ENCODE measurements around the gene DCLK3.

DNA sequence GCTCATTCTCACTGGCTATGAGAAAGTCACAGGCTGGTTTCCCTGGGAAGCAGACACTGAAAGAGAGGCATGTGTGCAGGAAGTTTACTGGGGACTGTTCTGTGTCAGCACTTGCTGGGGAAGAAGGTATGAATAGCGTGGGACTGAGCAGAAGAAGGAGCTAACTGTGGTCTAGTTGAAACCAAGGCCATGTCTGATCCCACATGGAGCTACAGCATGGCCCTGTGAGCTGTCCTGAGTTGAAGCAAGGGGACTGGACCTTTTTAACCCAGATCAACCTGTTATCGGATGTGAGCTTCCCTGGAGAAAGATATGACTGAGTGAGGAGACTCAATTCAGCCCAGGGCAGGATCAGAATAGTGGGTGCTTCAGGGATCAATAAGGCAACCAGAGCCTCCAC is 53.7 kb downstream of the DCLK3 start:
- TF ChIP-seq, protein P1, sequence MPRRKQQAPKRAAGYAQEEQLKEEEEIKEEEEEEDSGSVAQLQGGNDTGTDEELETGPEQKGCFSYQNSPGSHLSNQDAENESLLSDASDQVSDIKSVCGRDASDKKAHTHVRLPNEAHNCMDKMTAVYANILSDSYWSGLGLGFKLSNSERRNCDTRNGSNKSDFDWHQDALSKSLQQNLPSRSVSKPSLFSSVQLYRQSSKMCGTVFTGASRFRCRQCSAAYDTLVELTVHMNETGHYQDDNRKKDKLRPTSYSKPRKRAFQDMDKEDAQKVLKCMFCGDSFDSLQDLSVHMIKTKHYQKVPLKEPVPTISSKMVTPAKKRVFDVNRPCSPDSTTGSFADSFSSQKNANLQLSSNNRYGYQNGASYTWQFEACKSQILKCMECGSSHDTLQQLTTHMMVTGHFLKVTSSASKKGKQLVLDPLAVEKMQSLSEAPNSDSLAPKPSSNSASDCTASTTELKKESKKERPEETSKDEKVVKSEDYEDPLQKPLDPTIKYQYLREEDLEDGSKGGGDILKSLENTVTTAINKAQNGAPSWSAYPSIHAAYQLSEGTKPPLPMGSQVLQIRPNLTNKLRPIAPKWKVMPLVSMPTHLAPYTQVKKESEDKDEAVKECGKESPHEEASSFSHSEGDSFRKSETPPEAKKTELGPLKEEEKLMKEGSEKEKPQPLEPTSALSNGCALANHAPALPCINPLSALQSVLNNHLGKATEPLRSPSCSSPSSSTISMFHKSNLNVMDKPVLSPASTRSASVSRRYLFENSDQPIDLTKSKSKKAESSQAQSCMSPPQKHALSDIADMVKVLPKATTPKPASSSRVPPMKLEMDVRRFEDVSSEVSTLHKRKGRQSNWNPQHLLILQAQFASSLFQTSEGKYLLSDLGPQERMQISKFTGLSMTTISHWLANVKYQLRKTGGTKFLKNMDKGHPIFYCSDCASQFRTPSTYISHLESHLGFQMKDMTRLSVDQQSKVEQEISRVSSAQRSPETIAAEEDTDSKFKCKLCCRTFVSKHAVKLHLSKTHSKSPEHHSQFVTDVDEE (CRISPR knock-in tag; IDR thresholded peaks at IDR 0.05), result no peak
- TF ChIP-seq ZNF565 (CRISPR knock-in tag; conservative IDR thresholded peaks at IDR 0.05; ENCODE audit: low read depth), result no peak
- no peak for TF ChIP-seq CREB5 (CRISPR knock-in tag; IDR thresholded peaks at IDR 0.05; ENCODE audit: low read depth)
- TF ChIP-seq ESRRG (CRISPR knock-in tag; IDR thresholded peaks at IDR 0.05), result no peak
- TF ChIP-seq, protein P2, sequence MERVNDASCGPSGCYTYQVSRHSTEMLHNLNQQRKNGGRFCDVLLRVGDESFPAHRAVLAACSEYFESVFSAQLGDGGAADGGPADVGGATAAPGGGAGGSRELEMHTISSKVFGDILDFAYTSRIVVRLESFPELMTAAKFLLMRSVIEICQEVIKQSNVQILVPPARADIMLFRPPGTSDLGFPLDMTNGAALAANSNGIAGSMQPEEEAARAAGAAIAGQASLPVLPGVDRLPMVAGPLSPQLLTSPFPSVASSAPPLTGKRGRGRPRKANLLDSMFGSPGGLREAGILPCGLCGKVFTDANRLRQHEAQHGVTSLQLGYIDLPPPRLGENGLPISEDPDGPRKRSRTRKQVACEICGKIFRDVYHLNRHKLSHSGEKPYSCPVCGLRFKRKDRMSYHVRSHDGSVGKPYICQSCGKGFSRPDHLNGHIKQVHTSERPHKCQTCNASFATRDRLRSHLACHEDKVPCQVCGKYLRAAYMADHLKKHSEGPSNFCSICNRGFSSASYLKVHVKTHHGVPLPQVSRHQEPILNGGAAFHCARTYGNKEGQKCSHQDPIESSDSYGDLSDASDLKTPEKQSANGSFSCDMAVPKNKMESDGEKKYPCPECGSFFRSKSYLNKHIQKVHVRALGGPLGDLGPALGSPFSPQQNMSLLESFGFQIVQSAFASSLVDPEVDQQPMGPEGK (CRISPR knock-in tag; IDR thresholded peaks at IDR 0.05; ENCODE audit: borderline replicate concordance), result no peak
- no peak for TF ChIP-seq ARNTL (CRISPR knock-in tag; IDR thresholded peaks at IDR 0.05; ENCODE audit: borderline replicate concordance, low read depth)
- no peak for TF ChIP-seq RARB (CRISPR knock-in tag; IDR thresholded peaks at IDR 0.05)
- TF ChIP-seq ZC3H10 (CRISPR knock-in tag; IDR thresholded peaks at IDR 0.05), result no peak
- TF ChIP-seq OSR1 (CRISPR knock-in tag; IDR thresholded peaks at IDR 0.05), result no peak
- TF ChIP-seq PPARA (CRISPR knock-in tag; IDR thresholded peaks at IDR 0.05; ENCODE audit: borderline replicate concordance), result no peak
- TF ChIP-seq GLIS3 (CRISPR knock-in tag; IDR thresholded peaks at IDR 0.05), result no peak
- TF ChIP-seq ZFP30 (CRISPR knock-in tag; IDR thresholded peaks at IDR 0.05), result no peak
- no peak for TF ChIP-seq CSRNP3 (CRISPR knock-in tag; IDR thresholded peaks at IDR 0.05)
